ENCODE data around the gene GIPC2.
"Not testable (repeated sequence)": the region's sequence is repeated elsewhere in the genome, so short reads cannot be mapped to it uniquely, and the experiment has no call there.

Gene GIPC2

GRCh38 chr1:78060857-78061563 lies 15.2 kb downstream of the GIPC2 start:
- no peak for TF ChIP-seq CTCF (IDR thresholded peaks at IDR 0.05; ENCODE audit: low read depth, low read length)
- no peak for DNase-seq
- H3K4me3 ChIP-seq (ENCODE audit: low read depth, low read length): no peak overlapping the region
- no peaks in the 10 kb centered on the region for H3K9me3 ChIP-seq (ENCODE audit: severe bottlenecking)
- no peak overlapping the region for H3K27ac ChIP-seq
- no peaks in the 10 kb centered on the region for H3K27me3 ChIP-seq (ENCODE audit: insufficient read depth, low read depth, severe bottlenecking)
- no peaks in the 10 kb centered on the region for H3K36me3 ChIP-seq

GRCh38 chr1:78061825-78062523 lies 16.2 kb downstream of the GIPC2 start:
- Histone ChIP-seq H3K9me3 (ENCODE audit: severe bottlenecking) (no peaks in the 10 kb centered on the region), H3K4me3 (ENCODE audit: low read depth, low read length) (no peak overlapping the region), H3K27ac (no peak overlapping the region), H3K27me3 (ENCODE audit: insufficient read depth, low read depth, severe bottlenecking) (no peaks in the 10 kb centered on the region), H3K36me3 (no peaks in the 10 kb centered on the region)
- no peak for TF ChIP-seq CTCF (IDR thresholded peaks at IDR 0.05; ENCODE audit: low read depth, low read length)
- no peak for DNase-seq

GRCh38 chr1:78064886-78065285 lies 19.1 kb downstream of the GIPC2 start:
- DNase-seq; H3K27me3 ChIP-seq (ENCODE audit: insufficient read depth, low read depth, severe bottlenecking); H3K27ac ChIP-seq; H3K36me3 ChIP-seq; H3K9me3 ChIP-seq (ENCODE audit: severe bottlenecking); H3K4me3 ChIP-seq (ENCODE audit: low read depth, low read length): not testable (repeated sequence)

GRCh38 chr1:78068681-78069283 lies 23.0 kb downstream of the GIPC2 start:
- Histone ChIP-seq H3K9me3 (ENCODE audit: severe bottlenecking) (no peaks in the 10 kb centered on the region), H3K27me3 (ENCODE audit: insufficient read depth, low read depth, severe bottlenecking) (no peaks in the 10 kb centered on the region), H3K27ac (no peak overlapping the region), H3K36me3 (no peaks in the 10 kb centered on the region), H3K4me3 (ENCODE audit: low read depth, low read length) (no peak overlapping the region)
- TF ChIP-seq CTCF (IDR thresholded peaks at IDR 0.05; ENCODE audit: low read depth, low read length): no peak
- DNase-seq: no peak

- Histone ChIP-seq H3K36me3 (no peaks in the 10 kb centered on the region), H3K9me3 (ENCODE audit: severe bottlenecking) (no peaks in the 10 kb centered on the region), H3K27me3 (ENCODE audit: insufficient read depth, low read depth, severe bottlenecking) (no peaks in the 10 kb centered on the region), H3K27ac (no peak overlapping the region), H3K4me3 (ENCODE audit: low read depth, low read length) (no peak overlapping the region)
- no peak for DNase-seq
- no peak for TF ChIP-seq CTCF (IDR thresholded peaks at IDR 0.05; ENCODE audit: low read depth, low read length)
Measured at GRCh38 chr1:78069784-78070183, 24.0 kb downstream of the GIPC2 start.

- Histone ChIP-seq H3K27ac (no peak overlapping the region), H3K9me3 (ENCODE audit: severe bottlenecking) (no peaks in the 10 kb centered on the region), H3K36me3 (no peaks in the 10 kb centered on the region)
Measured at GRCh38 chr1:78070210-78070609, 24.4 kb downstream of the GIPC2 start.

More at GRCh38 chr1:78070210-78070609, 24.4 kb downstream of the GIPC2 start:
- DNase-seq: no peak
- H3K4me3 ChIP-seq (ENCODE audit: low read depth, low read length): no peak overlapping the region
- TF ChIP-seq CTCF (IDR thresholded peaks at IDR 0.05; ENCODE audit: low read depth, low read length): no peak
- no peaks in the 10 kb centered on the region for H3K27me3 ChIP-seq (ENCODE audit: insufficient read depth, low read depth, severe bottlenecking)

Measured in WERI-Rb-1 (cell line).